Right kidney (tissue), 1 donor: ENCODE results near the gene SF3A2.

Experiments
- DNase-seq: peaks from one replicate; pipeline ENCODE4 v3.0.0-alpha.2; 2016

Gene SF3A2

GRCh38 chr19:2291185-2291751, 54.6 kb downstream of the SF3A2 start:
- peak; percentile 74 for DNase-seq

DNA sequence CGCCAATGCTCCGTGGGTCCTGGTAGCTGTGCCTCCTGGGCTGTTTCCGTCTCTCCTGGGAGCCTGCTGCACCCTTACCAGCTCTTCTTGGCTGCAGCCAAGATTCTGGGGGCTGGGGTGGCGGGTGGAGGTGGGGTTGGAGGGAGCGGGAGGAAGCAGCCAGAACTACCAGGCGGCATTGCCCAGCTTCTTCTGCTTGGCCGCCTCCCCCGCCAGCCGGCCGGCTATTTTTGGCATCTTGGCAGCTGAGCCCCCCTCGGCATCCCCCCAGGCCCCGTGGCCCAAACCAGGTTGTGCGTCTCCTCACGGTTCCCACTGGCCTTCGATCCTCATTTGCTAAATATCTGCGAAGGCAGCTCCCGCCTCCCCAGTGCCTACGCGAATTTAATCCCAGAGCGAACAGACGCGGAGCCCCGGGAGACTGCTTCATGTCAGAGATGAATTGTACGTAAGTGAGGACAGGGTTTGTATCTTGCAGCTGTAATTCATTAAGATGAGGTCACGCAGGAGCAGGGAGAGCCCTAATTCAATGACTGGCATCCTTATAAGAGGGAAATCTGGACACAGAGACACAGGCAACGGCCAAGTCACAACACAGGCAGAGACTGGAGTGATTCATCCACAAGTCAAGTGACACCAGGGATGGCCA, 58.2 kb downstream of the SF3A2 start:
- DNase-seq, result no peak

DNA sequence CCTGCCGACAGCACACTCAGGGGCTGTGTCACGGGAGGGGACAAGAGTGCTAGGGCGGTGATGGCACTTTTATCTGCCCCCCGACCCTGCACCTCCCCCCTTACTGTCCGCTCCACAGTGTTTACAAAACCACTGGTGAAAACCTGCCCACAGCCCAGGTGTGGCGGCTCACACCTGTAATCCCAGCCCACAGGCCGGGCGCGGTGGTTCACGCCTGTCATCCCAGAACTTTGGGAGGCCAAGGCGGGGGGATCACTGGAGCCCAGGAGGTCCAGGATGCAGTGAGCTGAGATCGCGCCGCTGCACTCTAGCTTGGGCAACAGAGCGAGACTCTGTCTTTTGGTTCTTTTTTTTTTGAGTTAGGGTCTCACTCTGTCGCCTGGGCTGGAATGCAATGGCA, 59.5 kb downstream of the SF3A2 start:
- DNase-seq, result peak; percentile 3
